Rectal smooth muscle tissue (tissue), 1 donor: ENCODE results near the gene NTF4.
A peak's percentile ranks its signal among the peaks of the same experiment; 100 is the strongest.

ENCODE experiments used
- H3K27ac ChIP-seq: one replicate; pipeline ENCODE4 v1.7.0; 2013; ENCODE audit warnings: low read depth, low read length, inconsistent platforms
- H3K27me3 ChIP-seq: one replicate; pipeline ENCODE4 v1.7.0; 2013; ENCODE audit warnings: low read length; ENCODE audit not compliant: control insufficient read depth, insufficient read depth
- H3K36me3 ChIP-seq: one replicate; pipeline ENCODE4 v1.7.0; 2013; ENCODE audit warnings: low read length; ENCODE audit not compliant: control insufficient read depth, insufficient read depth
- H3K4me1 ChIP-seq: one replicate; pipeline ENCODE4 v1.7.0; 2013; ENCODE audit warnings: low read length; ENCODE audit not compliant: control insufficient read depth, insufficient read depth
- H3K4me3 ChIP-seq: one replicate; pipeline ENCODE4 v1.7.0; 2013; ENCODE audit warnings: low read length
- H3K9ac ChIP-seq: one replicate; pipeline ENCODE4 v1.7.0; 2013; ENCODE audit warnings: low read length

Gene NTF4

GRCh38 chr19:49064768-49065611 lies at the start of gene NTF4:
NTF4 (minus strand) TSS chr19:49064818; CDS start chr19:49061997, 2,821 bp downstream.
- H3K27ac ChIP-seq, result no peak within 1 kb of the TSS
- H3K36me3 ChIP-seq, result no peaks in the 10 kb centered on the region
- no peaks in the 10 kb centered on the region for H3K4me1 ChIP-seq
- H3K4me3 ChIP-seq, result no peak within 1 kb of the TSS
- peaks cover 16% of the 10 kb centered on the region for H3K27me3 ChIP-seq
- no peak within 1 kb of the TSS for H3K9ac ChIP-seq

GRCh38 chr19:49113762-49114629 lies 49.4 kb upstream of the NTF4 start, which contains the start of gene LIN7B:
LIN7B (plus strand) TSS chr19:49114370; CDS start chr19:49114405, 35 bp downstream.
- H3K9ac ChIP-seq, result peak within 1 kb of the TSS; percentile 55
- H3K4me1 ChIP-seq, result peaks cover 4% of the 10 kb centered on the region
- H3K27ac ChIP-seq, result peak within 1 kb of the TSS; percentile 68

GRCh38 chr19:49111218-49111998 lies 46.8 kb upstream of the NTF4 start:
- no peaks in the 10 kb centered on the region for H3K27me3 ChIP-seq
- no peak overlapping the region for H3K9ac ChIP-seq
- H3K27ac ChIP-seq, result no peak overlapping the region
- peaks cover 4% of the 10 kb centered on the region for H3K4me1 ChIP-seq
- peaks cover 6% of the 10 kb centered on the region for H3K36me3 ChIP-seq
- H3K4me3 ChIP-seq, result no peak overlapping the region

More at GRCh38 chr19:49113762-49114629, 49.4 kb upstream of the NTF4 start, which contains the start of gene LIN7B:
- Histone ChIP-seq H3K36me3 (no peaks in the 10 kb centered on the region), H3K27me3 (no peaks in the 10 kb centered on the region), H3K4me3 (peak within 1 kb of the TSS; percentile 87)

- no peak overlapping the region for H3K4me3 ChIP-seq
- H3K36me3 ChIP-seq, result peaks cover 11% of the 10 kb centered on the region
- no peaks in the 10 kb centered on the region for H3K27me3 ChIP-seq
- H3K27ac ChIP-seq, result no peak overlapping the region
- H3K4me1 ChIP-seq, result peaks cover 4% of the 10 kb centered on the region
- H3K9ac ChIP-seq, result no peak overlapping the region
These were observed 45.9 kb upstream of the NTF4 start for GRCh38 chr19:49110567-49110966.

GRCh38 chr19:49109569-49110233 lies 45.1 kb upstream of the NTF4 start:
- H3K27ac ChIP-seq, result no peak overlapping the region
- no peaks in the 10 kb centered on the region for H3K27me3 ChIP-seq
- no peak overlapping the region for H3K9ac ChIP-seq
- peaks cover 15% of the 10 kb centered on the region for H3K36me3 ChIP-seq
- H3K4me1 ChIP-seq, result peaks cover 4% of the 10 kb centered on the region
- H3K4me3 ChIP-seq, result no peak overlapping the region

- Histone ChIP-seq H3K36me3 (peaks cover 20% of the 10 kb centered on the region), H3K4me3 (no peak overlapping the region), H3K4me1 (peaks cover 3% of the 10 kb centered on the region), H3K27ac (no peak overlapping the region), H3K27me3 (no peaks in the 10 kb centered on the region), H3K9ac (no peak overlapping the region)
These were observed 44.4 kb upstream of the NTF4 start for GRCh38 chr19:49109051-49109450.

GRCh38 chr19:49107625-49108459 lies 43.2 kb upstream of the NTF4 start:
- Histone ChIP-seq H3K4me3 (no peak overlapping the region), H3K9ac (no peak overlapping the region), H3K27me3 (no peaks in the 10 kb centered on the region), H3K36me3 (peaks cover 24% of the 10 kb centered on the region), H3K4me1 (no peaks in the 10 kb centered on the region), H3K27ac (no peak overlapping the region)

GRCh38 chr19:49106648-49107135 lies 42.1 kb upstream of the NTF4 start:
- Histone ChIP-seq H3K4me1 (no peaks in the 10 kb centered on the region), H3K27ac (no peak overlapping the region), H3K4me3 (no peak overlapping the region), H3K9ac (no peak overlapping the region), H3K27me3 (no peaks in the 10 kb centered on the region), H3K36me3 (peaks cover 31% of the 10 kb centered on the region)

GRCh38 chr19:49104229-49104864 lies 39.7 kb upstream of the NTF4 start:
- Histone ChIP-seq H3K9ac (no peak overlapping the region), H3K27ac (no peak overlapping the region), H3K36me3 (peaks cover 38% of the 10 kb centered on the region), H3K4me3 (no peak overlapping the region), H3K27me3 (no peaks in the 10 kb centered on the region), H3K4me1 (no peaks in the 10 kb centered on the region)

GRCh38 chr19:49103331-49104085 lies 38.9 kb upstream of the NTF4 start:
- peaks cover 44% of the 10 kb centered on the region for H3K36me3 ChIP-seq

More at GRCh38 chr19:49103331-49104085, 38.9 kb upstream of the NTF4 start:
- Histone ChIP-seq H3K4me3 (no peak overlapping the region), H3K27me3 (no peaks in the 10 kb centered on the region), H3K4me1 (no peaks in the 10 kb centered on the region), H3K27ac (no peak overlapping the region), H3K9ac (no peak overlapping the region)
